Esophagus muscularis mucosa (tissue), 4 donors: ENCODE results near the gene NPAS3. TPM values are rescaled to one million over a fixed set of nuclear protein-coding genes. Genes with fewer than 3 reads are reported as not detected.

ENCODE experiments used
- DNase-seq: peaks from one replicate; pipeline ENCODE4 v3.0.0-alpha.2; 2017; ENCODE audit errors: extremely low spot score
- H3K27ac ChIP-seq, 4 donors: fragments of 200-600 bp; sonication (generic); replicated peaks in 1 of 4; 1 replicate in 3 of 4; 2 replicates in 1 of 4; pipeline ENCODE4 v1.5.1; 2016 to 2019; ENCODE audit warnings: mild to moderate bottlenecking in 1 of 4
- H3K27me3 ChIP-seq, 4 donors: fragments of 200-600 bp; sonication (generic); one replicate each; pipeline versions ENCODE4 v1.5.1 to v1.6.0; 2016 to 2019
- H3K36me3 ChIP-seq, 4 donors: fragments of 200-600 bp; sonication (generic); one replicate each; pipeline ENCODE4 v1.5.1; 2016 to 2019
- H3K4me1 ChIP-seq, 4 donors: fragments of 200-600 bp; sonication (generic); one replicate each; pipeline ENCODE4 v1.5.1; 2016 to 2019
- H3K4me3 ChIP-seq, 4 donors: fragments of 200-600 bp; sonication (generic); 1 replicate in 2 of 4; 2 replicates in 2 of 4; pipeline ENCODE4 v1.5.1; 2016 to 2019; ENCODE audit warnings: mild to moderate bottlenecking in 4 of 4, moderate library complexity in 1 of 4
- H3K9me3 ChIP-seq, 4 donors: fragments of 200-600 bp; sonication (generic); 1 replicate in 3 of 4; 2 replicates in 1 of 4; pipeline ENCODE4 v1.5.1; 2016 to 2019
- EP300 ChIP-seq: sonication (generic); formaldehyde crosslinking; IDR thresholded peaks from one replicate; pipeline ENCODE4 v1.6.1; 2017; ENCODE audit warnings: antibody characterized with exemption
- POLR2A ChIP-seq: fragments of 450-650 bp; IDR thresholded peaks from one replicate; pipeline ENCODE4 v1.6.1; 2017; ENCODE audit warnings: antibody characterized with exemption, moderate library complexity, mild to moderate bottlenecking, low read depth
- POLR2AphosphoS5 ChIP-seq, 2 donors: sonication (generic); formaldehyde crosslinking; IDR thresholded peaks; one replicate each; pipeline ENCODE4 v1.6.1; 2017; ENCODE audit warnings: antibody characterized with exemption in 2 of 2
- WGBS: methylation state at CpG from one replicate; pipeline ENCODE4 v1.1.5; 2018; 5-methylcytosine and 5-hydroxymethylcytosine counted together
- intact Hi-C: fragments of 100-400 bp; cut with DNase I; formaldehyde crosslinking; loops from one replicate; pipeline ENCODE4 v1.15.1; 2023
- total RNA-seq, 4 donors: library from RNA; depleted of rRNA; stranded (reverse); fragments of >200 nt; gene quantifications; one replicate each; pipeline versions ENCODE4 v1.1.0 to v1.2.1, GENCODE V29; 2016
- TF ChIP-seq, protein P1 (sequence below), 3 experiments: fragments of 200-600 bp in 2 of 3; fragments of 450-650 bp in 1 of 3; sonication (generic) in 2 of 3; IDR thresholded peaks; one replicate each; pipeline ENCODE4 v1.5.1; 2017 to 2019; ENCODE audit warnings: antibody characterized with exemption in 3 of 3, mild to moderate bottlenecking in 2 of 3, moderate library complexity in 1 of 3

The NPAS3 gene
- total RNA-seq, 4 donors from 2014 or later = 3.3 to 7.3 (median 5.8) TPM

DNA sequence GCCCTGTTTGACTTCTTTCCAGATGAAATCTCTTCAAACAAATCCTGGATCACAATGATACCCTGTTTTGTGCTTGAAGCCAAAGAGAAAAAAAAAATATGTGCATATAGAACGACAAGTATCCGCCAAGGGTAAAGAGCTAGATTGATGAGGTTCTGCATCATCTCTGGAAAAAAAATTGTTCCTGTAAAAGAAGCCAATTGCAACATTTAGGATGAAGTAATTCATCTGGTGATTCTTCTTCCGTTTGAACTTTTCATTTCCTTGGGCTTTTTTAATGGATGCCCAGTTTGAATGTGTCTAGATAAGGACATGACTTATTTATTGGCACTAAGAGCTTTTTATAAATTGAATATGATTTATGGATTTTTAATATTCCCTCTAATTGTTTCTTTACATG, 38.1 kb upstream of the NPAS3 start:
- H3K4me1 ChIP-seq = peaks cover 0 to 22% (median 15%) of the 10 kb centered on the region in 4 donors
- TF ChIP-seq POLR2AphosphoS5 (IDR thresholded peaks at IDR 0.05) (no peak), EP300 (no peak), POLR2A (no peak)
- TF ChIP-seq, protein P1, sequence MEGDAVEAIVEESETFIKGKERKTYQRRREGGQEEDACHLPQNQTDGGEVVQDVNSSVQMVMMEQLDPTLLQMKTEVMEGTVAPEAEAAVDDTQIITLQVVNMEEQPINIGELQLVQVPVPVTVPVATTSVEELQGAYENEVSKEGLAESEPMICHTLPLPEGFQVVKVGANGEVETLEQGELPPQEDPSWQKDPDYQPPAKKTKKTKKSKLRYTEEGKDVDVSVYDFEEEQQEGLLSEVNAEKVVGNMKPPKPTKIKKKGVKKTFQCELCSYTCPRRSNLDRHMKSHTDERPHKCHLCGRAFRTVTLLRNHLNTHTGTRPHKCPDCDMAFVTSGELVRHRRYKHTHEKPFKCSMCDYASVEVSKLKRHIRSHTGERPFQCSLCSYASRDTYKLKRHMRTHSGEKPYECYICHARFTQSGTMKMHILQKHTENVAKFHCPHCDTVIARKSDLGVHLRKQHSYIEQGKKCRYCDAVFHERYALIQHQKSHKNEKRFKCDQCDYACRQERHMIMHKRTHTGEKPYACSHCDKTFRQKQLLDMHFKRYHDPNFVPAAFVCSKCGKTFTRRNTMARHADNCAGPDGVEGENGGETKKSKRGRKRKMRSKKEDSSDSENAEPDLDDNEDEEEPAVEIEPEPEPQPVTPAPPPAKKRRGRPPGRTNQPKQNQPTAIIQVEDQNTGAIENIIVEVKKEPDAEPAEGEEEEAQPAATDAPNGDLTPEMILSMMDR (IDR thresholded peaks at IDR 0.05) = no peak
- no peak overlapping the region for H3K27ac ChIP-seq
- WGBS = 58% methylated on average over 3 of the region's 3 CpGs
- intact Hi-C loops = no loop called here
- H3K27me3 ChIP-seq = no peaks in the 10 kb centered on the region
- H3K4me3 ChIP-seq = no peak overlapping the region
- H3K36me3 ChIP-seq = no peaks in the 10 kb centered on the region
- H3K9me3 ChIP-seq = no peaks in the 10 kb centered on the region
- DNase-seq = no peak

DNA sequence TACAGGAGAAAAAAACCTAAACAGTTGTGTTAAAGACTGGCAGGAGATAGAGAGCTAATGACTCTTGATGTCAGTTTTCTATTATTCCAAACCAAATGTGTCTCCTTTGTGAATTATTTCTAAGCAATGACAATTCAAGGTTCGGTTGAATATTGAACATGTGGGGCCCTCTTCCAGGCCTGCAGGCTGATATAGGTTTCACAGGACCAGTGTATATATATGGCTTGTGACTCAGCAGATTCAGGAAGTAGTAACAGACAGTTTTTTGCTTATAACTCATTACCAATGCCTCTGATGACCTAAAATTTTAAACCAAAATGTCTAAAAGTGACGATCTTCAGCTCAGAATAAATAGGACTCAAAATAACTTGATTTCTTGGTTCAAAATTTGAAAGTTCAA, 33.7 kb upstream of the NPAS3 start:
- Histone ChIP-seq H3K4me1 (peaks cover 0 to 6% (median 0%) of the 10 kb centered on the region in 4 donors), H3K27me3 (no peaks in the 10 kb centered on the region), H3K4me3 (no peak overlapping the region), H3K9me3 (no peaks in the 10 kb centered on the region), H3K36me3 (no peaks in the 10 kb centered on the region), H3K27ac (no peak overlapping the region)
- intact Hi-C loops = no loop called here
- TF ChIP-seq EP300 (no peak), POLR2AphosphoS5 (IDR thresholded peaks at IDR 0.05) (no peak), POLR2A (no peak)
- TF ChIP-seq, protein P1 (IDR thresholded peaks at IDR 0.05) = no peak
- DNase-seq = no peak
- 84% methylated on average over 2 of the region's 2 CpGs for WGBS

DNA sequence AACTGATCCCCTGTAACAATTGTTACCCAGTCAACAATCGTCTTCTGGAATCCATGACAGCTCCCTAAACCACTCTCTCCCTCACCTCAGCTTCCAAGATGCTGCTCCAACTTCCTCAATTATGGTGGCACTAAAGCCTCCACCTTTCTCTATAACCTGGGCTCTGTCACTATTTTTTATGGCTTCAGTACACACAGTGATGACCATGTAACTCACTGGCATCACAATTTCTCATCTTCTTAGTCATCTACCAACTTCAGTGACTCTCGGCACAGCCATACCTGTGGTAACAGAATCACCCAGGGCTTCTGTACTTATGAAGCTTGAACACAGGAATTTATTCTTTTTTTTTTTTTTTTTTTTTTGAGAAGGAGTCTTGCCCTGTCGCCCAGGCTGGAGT, 32.0 kb upstream of the NPAS3 start:
- Histone ChIP-seq H3K9me3 (no peaks in the 10 kb centered on the region), H3K27ac (no peak overlapping the region), H3K4me1 (no peaks in the 10 kb centered on the region), H3K27me3 (no peaks in the 10 kb centered on the region), H3K4me3 (no peak overlapping the region), H3K36me3 (no peaks in the 10 kb centered on the region)
- 95% methylated on average over 3 of the region's 3 CpGs for WGBS
- TF ChIP-seq POLR2AphosphoS5 (IDR thresholded peaks at IDR 0.05) = no peak
- TF ChIP-seq, protein P1 (IDR thresholded peaks at IDR 0.05) = no peak
- no peak for TF ChIP-seq EP300
- no peak for TF ChIP-seq POLR2A
- no peak for DNase-seq
- intact Hi-C loops = no loop called here

DNA sequence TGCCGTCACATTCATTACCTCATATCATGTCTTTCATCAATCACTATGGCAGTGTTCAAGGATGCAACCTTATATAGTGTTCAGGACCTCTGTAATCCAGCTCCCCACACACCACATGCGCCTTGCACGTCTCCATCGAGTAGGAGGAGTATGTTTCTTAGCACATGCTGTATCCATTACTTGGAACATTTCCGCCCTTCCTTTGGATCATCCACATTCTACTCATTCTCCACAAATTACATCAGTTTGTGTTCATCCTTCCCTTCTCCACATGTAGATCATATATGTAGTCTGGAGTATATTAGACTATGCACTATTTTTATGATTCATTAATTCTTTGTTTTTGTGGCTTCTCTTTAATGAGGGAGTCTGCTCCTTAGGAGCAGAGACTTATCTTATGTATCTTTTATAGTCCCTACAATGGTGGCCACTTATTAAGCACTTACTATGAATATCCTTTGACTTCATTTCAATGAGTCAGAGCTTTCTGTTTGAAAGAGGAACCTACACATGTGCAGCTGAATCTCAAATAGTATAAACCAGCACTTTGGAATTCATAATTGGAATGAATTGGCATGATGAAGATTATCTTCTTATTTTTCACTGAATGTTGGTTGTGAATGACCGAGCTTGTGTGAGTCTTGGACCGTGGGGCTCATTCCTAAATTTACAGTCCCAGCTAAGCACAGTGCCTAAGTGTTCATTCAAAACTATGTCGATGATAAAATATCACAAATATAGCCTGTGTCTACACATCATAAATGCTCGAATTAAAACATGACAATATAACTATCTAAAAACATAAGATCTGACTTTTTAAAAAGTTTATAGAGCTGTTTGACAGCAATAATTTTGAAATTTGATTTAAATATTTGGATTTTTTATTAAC, 30.2 kb upstream of the NPAS3 start:
- no peaks in the 10 kb centered on the region for H3K36me3 ChIP-seq
- H3K4me3 ChIP-seq = no peak overlapping the region
- H3K9me3 ChIP-seq = no peaks in the 10 kb centered on the region
- intact Hi-C loops = no loop called here
- TF ChIP-seq, protein P1 (IDR thresholded peaks at IDR 0.05) = no peak
- no peak for TF ChIP-seq POLR2AphosphoS5 (IDR thresholded peaks at IDR 0.05)
- no peak for TF ChIP-seq POLR2A
- no peak for TF ChIP-seq EP300
- DNase-seq = no peak
- H3K27me3 ChIP-seq = no peaks in the 10 kb centered on the region
- H3K27ac ChIP-seq = no peak overlapping the region
- H3K4me1 ChIP-seq = no peaks in the 10 kb centered on the region
- WGBS = 81% methylated on average over 9 of the region's 9 CpGs
